ENCODE data around the gene NAA80.

Gene NAA80

DNA sequence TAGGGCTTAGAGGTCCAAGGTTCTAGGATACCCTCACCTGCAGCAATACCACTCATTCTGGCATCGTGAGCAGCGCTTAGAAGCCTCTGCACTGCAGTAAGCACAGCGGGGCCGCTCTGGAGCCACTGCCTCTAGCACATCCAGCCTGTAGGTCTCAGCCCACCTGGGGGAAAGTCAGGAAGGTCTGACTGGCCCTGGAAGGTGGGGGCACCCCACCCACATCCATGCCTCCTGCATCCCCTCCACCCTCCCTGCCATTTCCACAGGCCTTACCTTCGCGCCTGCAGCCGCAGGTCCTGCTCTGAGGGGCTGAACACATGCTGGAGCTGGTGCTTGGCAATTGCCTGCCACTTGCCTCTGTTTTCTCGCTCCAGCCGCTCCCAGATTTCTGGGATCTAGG is 42.3 kb upstream of the NAA80 start:
- H3K4me1 ChIP-seq (ENCODE audit: control insufficient read depth, low read length): peaks cover 50% of the 10 kb centered on the region
- H3K9me2 ChIP-seq (replicated peaks; ENCODE audit: control insufficient read depth, low read length): no peaks in the 10 kb centered on the region
- peak overlapping the region; percentile 90 for H3K27ac ChIP-seq (ENCODE audit: low read depth, low read length)
- 0 out of 2 replicates have a peak, but pooled peaks cover 1% of the 10 kb centered on the region for H4K20me1 ChIP-seq (ENCODE audit: control insufficient read depth, insufficient read depth, low read depth, low read length)
- no peaks in the 10 kb centered on the region for H3K27me3 ChIP-seq (ENCODE audit: control insufficient read depth, low read length)
- H3K9me3 ChIP-seq (ENCODE audit: control insufficient read depth, insufficient read depth, low read length): no peaks in the 10 kb centered on the region
- peaks cover 39% of the 10 kb centered on the region for H3K79me2 ChIP-seq (ENCODE audit: control insufficient read depth, low read length)
- peaks cover 23% of the 10 kb centered on the region for H3K36me3 ChIP-seq (ENCODE audit: control insufficient read depth, low read length)
- TF ChIP-seq, protein P1, sequence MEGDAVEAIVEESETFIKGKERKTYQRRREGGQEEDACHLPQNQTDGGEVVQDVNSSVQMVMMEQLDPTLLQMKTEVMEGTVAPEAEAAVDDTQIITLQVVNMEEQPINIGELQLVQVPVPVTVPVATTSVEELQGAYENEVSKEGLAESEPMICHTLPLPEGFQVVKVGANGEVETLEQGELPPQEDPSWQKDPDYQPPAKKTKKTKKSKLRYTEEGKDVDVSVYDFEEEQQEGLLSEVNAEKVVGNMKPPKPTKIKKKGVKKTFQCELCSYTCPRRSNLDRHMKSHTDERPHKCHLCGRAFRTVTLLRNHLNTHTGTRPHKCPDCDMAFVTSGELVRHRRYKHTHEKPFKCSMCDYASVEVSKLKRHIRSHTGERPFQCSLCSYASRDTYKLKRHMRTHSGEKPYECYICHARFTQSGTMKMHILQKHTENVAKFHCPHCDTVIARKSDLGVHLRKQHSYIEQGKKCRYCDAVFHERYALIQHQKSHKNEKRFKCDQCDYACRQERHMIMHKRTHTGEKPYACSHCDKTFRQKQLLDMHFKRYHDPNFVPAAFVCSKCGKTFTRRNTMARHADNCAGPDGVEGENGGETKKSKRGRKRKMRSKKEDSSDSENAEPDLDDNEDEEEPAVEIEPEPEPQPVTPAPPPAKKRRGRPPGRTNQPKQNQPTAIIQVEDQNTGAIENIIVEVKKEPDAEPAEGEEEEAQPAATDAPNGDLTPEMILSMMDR (IDR thresholded peaks at IDR 0.05; ENCODE audit: low read depth, low read length, poor library complexity, severe bottlenecking): no peak
- no peak for TF ChIP-seq EZH2phosphoT487 (IDR thresholded peaks at IDR 0.05; ENCODE audit: borderline replicate concordance, low read length)
- peaks cover 14% of the 10 kb centered on the region for H3F3A ChIP-seq (ENCODE audit: control insufficient read depth, insufficient read depth)
- H3K4me3 ChIP-seq (ENCODE audit: low read length): peak overlapping the region; percentile 83
- H3K4me2 ChIP-seq (ENCODE audit: low read length): peak overlapping the region; percentile 98

DNA sequence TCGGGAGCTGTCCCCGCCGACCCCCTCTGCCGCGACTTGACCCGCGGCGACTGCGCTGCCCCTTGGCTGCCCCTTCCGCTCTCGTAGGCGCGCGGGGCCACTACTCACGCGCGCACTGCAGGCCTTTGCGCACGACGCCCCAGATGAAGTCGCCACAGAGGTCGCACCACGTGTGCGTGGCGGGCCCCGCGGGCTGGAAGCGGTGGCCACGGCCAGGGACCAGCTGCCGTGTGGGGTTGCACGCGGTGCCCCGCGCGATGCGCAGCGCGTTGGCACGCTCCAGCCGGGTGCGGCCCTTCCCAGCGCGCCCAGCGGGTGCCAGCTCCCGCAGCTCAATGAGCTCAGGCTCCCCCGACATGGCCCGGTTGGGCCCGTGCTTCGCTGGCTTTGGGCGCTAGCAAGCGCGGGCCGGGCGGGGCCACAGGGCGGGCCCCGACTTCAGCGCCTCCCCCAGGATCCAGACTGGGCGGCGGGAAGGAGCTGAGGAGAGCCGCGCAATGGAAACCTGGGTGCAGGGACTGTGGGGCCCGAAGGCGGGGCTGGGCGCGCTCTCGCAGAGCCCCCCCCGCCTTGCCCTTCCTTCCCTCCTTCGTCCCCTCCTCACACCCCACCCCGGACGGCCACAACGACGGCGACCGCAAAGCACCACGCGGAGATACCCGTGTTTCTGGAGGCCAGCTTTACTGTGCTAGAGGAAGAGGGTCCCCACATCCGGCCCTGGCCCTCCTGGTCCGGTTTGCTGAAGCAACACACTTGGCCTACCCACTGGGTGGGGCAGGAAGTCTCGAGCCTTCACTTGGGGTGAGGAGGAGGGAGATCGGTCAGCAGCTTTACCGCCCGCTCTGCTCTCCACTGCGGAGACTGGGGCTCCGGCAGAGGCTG is 41.5 kb upstream of the NAA80 start, which contains the start of gene RASSF1:
RASSF1 (minus strand) TSS at position 389 of the 882 bp plus-strand sequence; CDS start at position 358, 31 bp downstream.
- no peaks in the 10 kb centered on the region for H3K27me3 ChIP-seq (ENCODE audit: control insufficient read depth, low read length)
- H4K20me1 ChIP-seq (ENCODE audit: control insufficient read depth, insufficient read depth, low read depth, low read length): 0 out of 2 replicates have a peak, but pooled peaks cover 10% of the 10 kb centered on the region
- H3K27ac ChIP-seq (ENCODE audit: low read depth, low read length): peak within 1 kb of the TSS; percentile 90
- no peaks in the 10 kb centered on the region for H3K9me3 ChIP-seq (ENCODE audit: control insufficient read depth, insufficient read depth, low read length)
- H3K36me3 ChIP-seq (ENCODE audit: control insufficient read depth, low read length): peaks cover 32% of the 10 kb centered on the region
- no peaks in the 10 kb centered on the region for H3K9me2 ChIP-seq (replicated peaks; ENCODE audit: control insufficient read depth, low read length)
- H3K4me3 ChIP-seq (ENCODE audit: low read length): peak within 1 kb of the TSS; percentile 83
- H3F3A ChIP-seq (ENCODE audit: control insufficient read depth, insufficient read depth): peaks cover 14% of the 10 kb centered on the region
- peaks cover 53% of the 10 kb centered on the region for H3K4me1 ChIP-seq (ENCODE audit: control insufficient read depth, low read length)
- TF ChIP-seq, protein P1 (IDR thresholded peaks at IDR 0.05; ENCODE audit: low read depth, low read length, poor library complexity, severe bottlenecking): no peak
- no peak for TF ChIP-seq EZH2phosphoT487 (IDR thresholded peaks at IDR 0.05; ENCODE audit: borderline replicate concordance, low read length)
- H3K4me2 ChIP-seq (ENCODE audit: low read length): peak within 1 kb of the TSS; percentile 98
- peaks cover 47% of the 10 kb centered on the region for H3K79me2 ChIP-seq (ENCODE audit: control insufficient read depth, low read length)

DNA sequence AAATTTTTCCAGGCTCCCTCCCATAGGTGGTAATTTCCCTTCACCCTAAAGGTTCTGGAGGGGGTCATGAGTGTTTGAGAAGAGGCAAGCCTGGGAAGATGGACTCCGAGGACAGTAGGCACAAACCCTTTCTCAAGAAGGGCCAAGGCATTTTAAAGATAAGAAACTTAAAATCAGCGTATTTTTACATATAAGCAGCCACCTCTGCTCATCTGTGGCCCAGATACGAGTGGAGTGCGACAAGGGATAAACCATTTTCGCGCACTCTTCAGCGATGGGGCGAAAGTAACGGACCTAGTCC is 40.9 kb upstream of the NAA80 start:
- Histone ChIP-seq H3K4me2 (ENCODE audit: low read length) (peak overlapping the region; percentile 98), H3K36me3 (ENCODE audit: control insufficient read depth, low read length) (peaks cover 38% of the 10 kb centered on the region), H3K79me2 (ENCODE audit: control insufficient read depth, low read length) (peaks cover 53% of the 10 kb centered on the region), H3K4me1 (ENCODE audit: control insufficient read depth, low read length) (peaks cover 54% of the 10 kb centered on the region), H3K27me3 (ENCODE audit: control insufficient read depth, low read length) (no peaks in the 10 kb centered on the region), H3K4me3 (ENCODE audit: low read length) (peak overlapping the region; percentile 83), H4K20me1 (ENCODE audit: control insufficient read depth, insufficient read depth, low read depth, low read length) (0 out of 2 replicates have a peak, but pooled peaks cover 10% of the 10 kb centered on the region), H3F3A (ENCODE audit: control insufficient read depth, insufficient read depth) (peaks cover 14% of the 10 kb centered on the region), H3K9me2 (replicated peaks; ENCODE audit: control insufficient read depth, low read length) (no peaks in the 10 kb centered on the region), H3K27ac (ENCODE audit: low read depth, low read length) (peak overlapping the region; percentile 90), H3K9me3 (ENCODE audit: control insufficient read depth, insufficient read depth, low read length) (no peaks in the 10 kb centered on the region)
- TF ChIP-seq EZH2phosphoT487 (IDR thresholded peaks at IDR 0.05; ENCODE audit: borderline replicate concordance, low read length): no peak
- TF ChIP-seq, protein P1 (IDR thresholded peaks at IDR 0.05; ENCODE audit: low read depth, low read length, poor library complexity, severe bottlenecking): no peak

Measured in DOHH2 (cell line).